ENCODE measurements around the gene NHLRC1.
"Not testable (repeated sequence)": the region's sequence is repeated elsewhere in the genome, so short reads cannot be mapped to it uniquely, and the experiment has no call there.

The NHLRC1 gene
- 0.87 to 0.90 reads per million in 2 experiments for total RNA-seq

- peak; percentile 42 for DNase-seq (ENCODE audit: low read depth)
Measured at GRCh38 chr6:18122128-18123093, at the start of gene NHLRC1. NHLRC1 (minus strand) TSS chr6:18122677; CDS start chr6:18122606, 71 bp downstream.

GRCh38 chr6:18171871-18172270, 49.4 kb upstream of the NHLRC1 start:
- DNase-seq (ENCODE audit: low read depth), result no peak

- no peak for DNase-seq (ENCODE audit: low read depth)
Measured at GRCh38 chr6:18168264-18168663, 45.8 kb upstream of the NHLRC1 start.

GRCh38 chr6:18166312-18167036, 44.0 kb upstream of the NHLRC1 start:
- DNase-seq (ENCODE audit: low read depth), result no peak

DNA sequence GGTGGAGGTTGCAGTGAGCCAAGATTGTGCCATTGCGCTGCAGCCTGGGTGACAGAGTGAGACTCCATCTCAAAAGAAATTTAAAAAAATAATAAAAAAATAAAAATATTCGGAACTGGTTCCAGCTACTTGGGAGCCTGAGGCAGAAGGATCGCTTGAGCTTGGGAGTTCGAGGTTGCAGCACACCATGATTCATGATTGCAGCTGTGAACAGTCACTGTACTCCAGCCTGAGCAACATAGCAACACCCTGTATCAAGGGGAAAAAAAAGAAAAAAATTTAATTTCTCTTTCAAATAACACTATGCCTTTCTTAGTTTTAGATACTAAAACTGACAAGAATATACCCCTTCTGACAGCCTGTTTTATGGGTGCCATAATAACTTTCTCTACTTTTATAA, 43.3 kb upstream of the NHLRC1 start:
- DNase-seq (ENCODE audit: low read depth), result no peak

DNA sequence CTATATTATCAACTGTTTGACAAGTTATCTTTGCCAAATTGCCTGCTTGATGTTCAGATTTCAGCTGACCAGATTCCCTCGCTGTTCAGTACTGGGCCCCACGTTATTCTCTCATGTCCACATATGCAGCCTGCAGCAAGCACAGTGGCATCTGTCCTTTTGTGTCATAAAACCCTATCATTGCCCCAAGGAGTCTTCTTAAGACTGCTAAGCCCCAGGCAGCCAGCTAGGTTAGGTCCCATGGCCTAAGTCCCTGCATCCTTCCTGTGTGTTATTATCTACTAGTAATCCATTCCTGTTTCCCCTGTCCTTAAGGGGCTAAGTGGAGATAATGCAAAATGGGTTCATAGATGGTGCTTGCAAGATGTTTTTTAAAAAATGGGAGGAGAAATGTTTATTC, 39.9 kb upstream of the NHLRC1 start:
- DNase-seq (ENCODE audit: low read depth), result no peak

- DNase-seq (ENCODE audit: low read depth), result no peak
Measured at GRCh38 chr6:18161431-18161830, 39.0 kb upstream of the NHLRC1 start.

GRCh38 chr6:18160911-18161310, 38.4 kb upstream of the NHLRC1 start:
- DNase-seq (ENCODE audit: low read depth), result no peak

GRCh38 chr6:18155864-18156421, 33.5 kb upstream of the NHLRC1 start:
- DNase-seq (ENCODE audit: low read depth), result peak; percentile 35

GRCh38 chr6:18155150-18155863, 32.8 kb upstream of the NHLRC1 start, which contains the start of gene KDM1B:
KDM1B (plus strand) TSS chr6:18155422; CDS start chr6:18159896, 4,474 bp downstream.
- peak; percentile 98 for DNase-seq (ENCODE audit: low read depth)

DNA sequence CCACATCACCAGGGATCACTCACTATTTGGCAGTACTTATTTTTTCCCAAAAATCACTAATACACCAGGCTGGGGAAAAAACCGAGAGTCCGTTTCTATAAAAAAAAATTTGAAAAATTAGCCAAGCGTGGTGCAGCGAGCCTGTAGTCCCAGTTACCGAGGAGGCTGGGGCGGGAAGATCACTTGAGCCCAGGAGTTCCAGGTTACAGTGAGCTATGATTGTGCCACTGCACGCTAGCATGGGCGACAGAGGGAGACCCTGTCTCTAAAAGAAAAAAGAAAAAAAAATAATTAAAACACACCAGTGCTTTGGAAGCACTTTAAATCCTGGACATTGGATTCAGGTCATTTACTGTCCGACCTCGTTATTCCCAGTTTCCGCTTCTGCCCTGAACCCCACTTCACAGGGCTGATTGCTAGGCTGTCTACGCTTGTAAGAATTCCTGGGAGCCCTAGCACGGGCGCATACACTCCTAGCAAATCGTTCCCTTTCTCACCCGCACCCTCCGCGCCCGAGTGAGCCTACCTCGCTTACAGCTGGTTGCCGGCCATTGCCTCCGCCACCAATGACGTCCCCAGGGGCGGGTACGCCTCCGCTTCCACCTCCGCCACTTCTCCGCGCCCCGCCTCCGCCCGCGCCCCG, 32.2 kb upstream of the NHLRC1 start, which contains the start of gene TPMT:
TPMT (minus strand) TSS at position 571 of the 643 bp plus-strand sequence. CDS start 5,950 bp downstream, outside the sequence.
- no peak for DNase-seq (ENCODE audit: low read depth)

- DNase-seq (ENCODE audit: low read depth), result no peak
Measured at GRCh38 chr6:18153311-18153703, 30.8 kb upstream of the NHLRC1 start.

GRCh38 chr6:18151801-18152200, 29.3 kb upstream of the NHLRC1 start:
- DNase-seq (ENCODE audit: low read depth), result no peak

GRCh38 chr6:18151391-18151790, 28.9 kb upstream of the NHLRC1 start:
- DNase-seq (ENCODE audit: low read depth), result not testable (repeated sequence)

GRCh38 chr6:18148304-18149025, 26.0 kb upstream of the NHLRC1 start:
- DNase-seq (ENCODE audit: low read depth), result no peak

- DNase-seq (ENCODE audit: low read depth), result no peak
Measured at GRCh38 chr6:18147616-18148015, 25.1 kb upstream of the NHLRC1 start.

DNA sequence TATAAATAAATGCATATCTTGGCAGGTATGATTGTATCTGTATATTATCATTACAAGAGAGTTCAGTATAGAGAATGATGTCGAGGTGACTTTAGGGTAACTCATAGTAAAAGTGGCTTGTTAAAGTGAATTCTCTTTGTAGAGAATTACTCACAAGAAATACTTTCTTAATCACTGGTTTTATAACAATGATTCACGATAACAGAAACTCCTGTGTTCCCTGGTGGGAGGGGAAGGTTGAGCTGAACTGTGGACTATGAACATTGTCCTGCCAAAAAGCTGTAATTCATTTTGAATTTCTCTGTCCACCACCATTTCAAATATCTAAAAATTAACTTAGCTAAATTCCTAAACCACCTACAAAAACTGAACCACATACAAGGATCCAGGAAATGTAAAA, 24.7 kb upstream of the NHLRC1 start:
- no peak for DNase-seq (ENCODE audit: low read depth)

DNA sequence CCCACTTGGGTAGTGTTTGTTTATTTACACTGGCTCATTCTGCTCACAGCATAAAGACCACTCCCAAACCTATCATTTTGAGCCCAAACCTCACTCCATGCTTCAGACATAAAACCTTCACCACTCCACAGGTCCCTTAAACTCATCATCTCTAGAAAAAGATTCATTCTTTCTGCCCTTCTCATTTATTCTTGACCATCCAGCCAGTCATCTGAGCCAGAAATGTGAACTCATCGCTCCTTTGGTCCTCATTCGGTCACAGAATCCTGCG, 20.0 kb upstream of the NHLRC1 start:
- no peak for DNase-seq (ENCODE audit: low read depth)

DNA sequence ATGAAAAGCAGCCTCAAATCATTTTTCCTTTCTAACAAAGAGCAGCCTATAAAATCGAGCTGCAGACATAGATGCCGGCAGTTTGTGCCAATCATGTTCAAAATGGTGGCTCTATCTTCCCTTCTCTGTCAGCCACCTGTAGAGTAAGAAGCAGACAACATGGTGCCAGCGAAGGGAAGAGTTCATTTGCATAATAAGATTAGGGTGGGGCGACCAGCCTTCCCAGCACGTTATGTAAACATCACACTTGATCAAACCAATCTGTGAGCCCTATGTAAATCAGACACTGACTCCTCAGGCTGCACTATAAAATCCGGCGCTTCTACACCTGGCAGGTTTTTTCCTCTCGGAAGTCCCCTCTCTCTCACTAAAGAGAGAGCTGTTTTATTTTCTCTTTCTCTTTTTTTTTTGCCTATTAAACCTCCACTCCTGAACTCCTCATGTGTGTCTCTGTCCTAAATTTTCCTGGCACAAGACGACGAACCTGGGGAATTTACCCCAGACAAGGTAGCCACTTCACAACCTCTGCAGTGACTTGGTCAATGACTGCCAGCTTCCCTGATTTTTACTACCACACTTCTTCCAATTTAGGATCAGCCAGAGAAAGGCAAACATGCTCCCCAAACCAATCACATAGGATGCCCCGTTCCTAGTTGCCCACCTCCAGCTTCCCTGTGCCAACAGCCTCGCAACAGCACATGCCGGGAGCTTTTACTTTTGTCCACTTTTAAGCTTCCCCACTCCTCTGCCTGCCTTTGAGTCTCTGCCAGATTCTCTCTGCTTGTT, 19.5 kb upstream of the NHLRC1 start:
- no peak for DNase-seq (ENCODE audit: low read depth)

Data from T follicular helper cell (primary cell).